Hypothalamus (tissue), 51 donors: ENCODE results near the gene SEPTIN5.
A peak's percentile ranks its signal among the peaks of the same experiment; 100 is the strongest.
"Not testable (repeated sequence)": the region's sequence is repeated elsewhere in the genome, so short reads cannot be mapped to it uniquely, and the experiment has no call there.

Experiments
- DNase-seq, 51 donors: peaks; one replicate each; lab custom pipeline; 2025; lab: John Stamatoyannopoulos, UW

SEPTIN5 gene

GRCh38 chr22:19714312-19715187 lies at the start of gene SEPTIN5:
Gene SEPTIN5, plus strand, starts transcription at chr22:19714503. Its CDS starts 86 bp downstream, at chr22:19714589.
- peak in 3 of 51 donors; percentile 30 to 52 (median 43) for DNase-seq

GRCh38 chr22:19664951-19665783 lies 49.1 kb upstream of the SEPTIN5 start:
- DNase-seq: no peak

- no peak for DNase-seq
These were observed 48.3 kb upstream of the SEPTIN5 start for GRCh38 chr22:19665784-19666672.

GRCh38 chr22:19666673-19667593 lies 47.4 kb upstream of the SEPTIN5 start:
- no peak for DNase-seq

GRCh38 chr22:19667872-19668740 lies 46.2 kb upstream of the SEPTIN5 start:
- no peak for DNase-seq

- DNase-seq: no peak
These were observed 45.6 kb upstream of the SEPTIN5 start for GRCh38 chr22:19668748-19669147.

GRCh38 chr22:19669570-19669969 lies 44.7 kb upstream of the SEPTIN5 start:
- no peak for DNase-seq

- DNase-seq: no peak
These were observed 43.0 kb upstream of the SEPTIN5 start for GRCh38 chr22:19671316-19671715.

GRCh38 chr22:19672054-19672776 lies 42.1 kb upstream of the SEPTIN5 start:
- no peak for DNase-seq

GRCh38 chr22:19673660-19674059 lies 40.6 kb upstream of the SEPTIN5 start:
- no peak for DNase-seq

GRCh38 chr22:19674129-19674928 lies 40.0 kb upstream of the SEPTIN5 start:
- DNase-seq: no peak

- no peak for DNase-seq
These were observed 39.4 kb upstream of the SEPTIN5 start for GRCh38 chr22:19674929-19675253.

GRCh38 chr22:19675428-19675827 lies 38.9 kb upstream of the SEPTIN5 start:
- no peak for DNase-seq

- not testable (repeated sequence) for DNase-seq
These were observed 37.9 kb upstream of the SEPTIN5 start for GRCh38 chr22:19676437-19676836.

- DNase-seq: no peak
These were observed 35.3 kb upstream of the SEPTIN5 start for GRCh38 chr22:19678949-19679521.

- DNase-seq: peak in 14 of 51 donors; percentile 2 to 44 (median 17)
These were observed 34.7 kb upstream of the SEPTIN5 start for GRCh38 chr22:19679522-19680101.
